Measurements from ENCODE around the gene TNFAIP2. TPM values are rescaled to one million over a fixed set of nuclear protein-coding genes. Genes with fewer than 3 reads are reported as not detected.
A peak's percentile ranks its signal among the peaks of the same experiment; 100 is the strongest.

The TNFAIP2 gene
- total and polyA plus RNA-seq, 9 of the 15 experiments (the other 6 are each of a cell fraction or from before 2014, with no cell fraction given) = 22.6 to 68.6 (median 44.6) TPM

- TF ChIP-seq SREBF1 (IDR thresholded peaks at IDR 0.05; ENCODE audit: borderline replicate concordance, low read depth, low read length) (no peak), CTBP1 (IDR thresholded peaks at IDR 0.05; ENCODE audit: borderline replicate concordance) (peak; percentile 38; the same call in 1 of the 2 replicates), E2F8 (IDR thresholded peaks at IDR 0.05; ENCODE audit: low read depth, partially characterized antibody) (no peak), CREB5 (CRISPR knock-in tag; IDR thresholded peaks at IDR 0.05) (no peak), BRF1 (IDR thresholded peaks at IDR 0.05; ENCODE audit: borderline replicate concordance, extremely low read depth, insufficient read length) (no peak), ZNF436 (CRISPR knock-in tag; IDR thresholded peaks at IDR 0.05) (no peak), ZBTB26 (CRISPR knock-in tag; IDR thresholded peaks at IDR 0.05) (no peak), E2F3 (CRISPR knock-in tag; IDR thresholded peaks at IDR 0.05) (0 out of 2 replicates have a peak, but pooled peaks have one; percentile 43), ZNF717 (CRISPR knock-in tag; IDR thresholded peaks at IDR 0.05) (no peak), FOXA1 (IDR thresholded peaks at IDR 0.05; ENCODE audit: borderline replicate concordance) (no peak), BRD4 (IDR thresholded peaks at IDR 0.05) (no peak), POLR2AphosphoS5 (IDR thresholded peaks at IDR 0.05; ENCODE audit: control insufficient read depth, insufficient read depth, low read depth, low read length) (no peak), SIRT6 (IDR thresholded peaks at IDR 0.05; ENCODE audit: low read depth, low read length) (no peak), GABPA (tag; conservative IDR thresholded peaks at IDR 0.05; ENCODE audit: low read depth) (no peak), CREB3L1 (IDR thresholded peaks at IDR 0.05; ENCODE audit: borderline replicate concordance, low read depth) (no peak), IRF2 (CRISPR knock-in tag; IDR thresholded peaks at IDR 0.05) (no peak), ZNF584 (CRISPR knock-in tag; IDR thresholded peaks at IDR 0.05; ENCODE audit: low read depth) (no peak), STAG1 (CRISPR knock-in tag; IDR thresholded peaks at IDR 0.05; ENCODE audit: borderline replicate concordance) (no peak), ZNF232 (CRISPR knock-in tag; IDR thresholded peaks at IDR 0.05) (no peak)
Measured at GRCh38 chr14:103136388-103137271, 13.4 kb downstream of the TNFAIP2 start (continued).

Data from K562 (cell line).